CD4-positive, alpha-beta T cell treated with Interferon alpha-2 for 1 hour (primary cell): Measurements from ENCODE around the gene COQ10A.
"Not testable (repeated sequence)": the region's sequence is repeated elsewhere in the genome, so short reads cannot be mapped to it uniquely, and the experiment has no call there.

ENCODE experiments used
- DNase-seq, 2 donors: peaks; one replicate each; pipeline ENCODE4 v3.0.0-alpha.2; 2020 to 2022

Gene COQ10A

GRCh38 chr12:56244494-56244893, 22.2 kb upstream of the COQ10A start:
- DNase-seq, result no peak

DNA sequence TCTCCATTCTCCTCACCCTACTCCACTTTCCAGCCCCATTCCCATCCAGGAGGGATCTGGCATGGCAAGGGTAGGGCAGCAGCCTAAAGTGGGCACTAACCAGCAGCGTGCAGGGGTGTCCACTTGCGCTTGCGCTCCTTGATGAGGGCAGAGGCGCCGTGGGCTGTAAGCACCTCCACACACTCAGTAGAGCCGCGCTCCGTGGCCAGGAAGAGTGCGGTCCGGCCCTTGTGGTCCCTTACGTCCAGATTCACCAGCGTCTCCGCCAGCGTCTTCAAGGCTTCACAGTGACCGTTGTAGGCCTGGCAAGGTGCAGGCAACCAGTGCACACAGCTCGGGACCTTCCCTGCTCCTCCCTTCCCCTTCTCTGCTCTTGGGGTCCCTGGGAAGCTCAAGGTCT, 18.8 kb upstream of the COQ10A start:
- DNase-seq, result no peak

DNA sequence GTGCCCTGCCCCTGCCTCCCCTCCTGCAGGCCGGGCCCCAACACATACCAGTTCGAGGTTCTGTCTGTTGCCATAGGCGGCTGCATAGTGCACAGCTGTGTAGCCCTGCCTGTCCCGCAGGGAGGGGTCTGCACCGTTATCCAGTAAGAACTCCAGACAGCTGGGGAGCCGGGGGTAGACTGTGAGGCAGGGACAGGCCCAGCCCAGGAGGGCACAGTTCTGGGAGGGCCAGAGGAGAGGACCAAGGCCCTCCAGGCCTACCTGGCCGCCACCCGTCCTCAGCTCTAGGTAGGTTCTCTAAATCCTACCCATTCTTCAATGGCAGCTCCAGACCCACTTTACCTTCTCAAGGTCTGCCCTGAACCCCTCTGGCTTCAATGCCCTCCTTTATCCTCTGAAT, 18.0 kb upstream of the COQ10A start:
- no peak for DNase-seq

DNA sequence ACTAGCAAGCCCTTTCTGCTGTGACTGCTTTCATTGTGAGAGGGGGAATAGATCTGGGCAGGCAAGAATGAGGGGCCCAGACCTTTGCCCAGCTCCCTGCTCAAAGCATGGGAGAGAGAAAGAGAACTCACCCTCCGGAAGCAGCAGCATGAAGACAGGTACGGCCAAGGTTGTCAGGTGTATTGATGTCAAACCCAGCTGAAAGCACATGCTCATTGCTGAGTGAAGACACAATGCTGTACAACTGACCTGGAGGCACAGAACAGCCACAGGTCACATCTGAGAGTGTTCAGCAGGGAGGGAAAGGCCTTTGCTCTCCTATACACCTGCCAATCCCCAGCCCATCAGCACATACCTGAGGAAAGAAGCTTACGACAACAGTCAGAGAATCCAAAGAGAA, 14.1 kb upstream of the COQ10A start:
- DNase-seq, result no peak

GRCh38 chr12:56253091-56253490, 13.7 kb upstream of the COQ10A start:
- no peak for DNase-seq

DNA sequence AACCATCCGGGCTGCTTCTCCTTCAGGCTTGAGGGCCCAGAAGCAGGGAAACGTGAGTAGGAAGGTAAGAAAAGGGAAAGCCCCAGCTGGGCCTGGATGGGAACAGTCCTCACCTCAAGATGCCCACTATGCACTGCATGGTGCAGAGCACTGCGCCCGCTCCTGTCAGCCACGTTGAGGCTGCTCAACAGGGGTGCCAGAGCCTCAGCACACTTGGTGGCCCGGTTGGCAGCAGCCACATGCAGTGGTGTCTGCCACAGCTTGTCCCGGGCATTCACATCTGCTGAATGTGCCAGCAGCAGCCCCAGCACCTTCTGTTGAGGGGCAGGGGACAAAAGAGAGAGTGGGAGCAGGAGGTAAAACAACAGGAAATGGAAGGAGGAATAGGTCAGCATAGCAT, 11.1 kb upstream of the COQ10A start:
- no peak for DNase-seq

- no peak for DNase-seq
These were observed 10.3 kb upstream of the COQ10A start for GRCh38 chr12:56256326-56256960.

GRCh38 chr12:56257071-56257470, 9.7 kb upstream of the COQ10A start:
- DNase-seq, result no peak

GRCh38 chr12:56257491-56258067, 9.2 kb upstream of the COQ10A start:
- no peak for DNase-seq

GRCh38 chr12:56258068-56258819, 8.5 kb upstream of the COQ10A start, which contains the start of gene ANKRD52:
Gene ANKRD52 (minus strand): TSS chr12:56258384. CDS start chr12:56258269, 115 bp downstream.
- peak; percentile 74 to 86 for DNase-seq

- DNase-seq, result no peak
These were observed 7.9 kb upstream of the COQ10A start for GRCh38 chr12:56258820-56259183.

- DNase-seq, result no peak
These were observed 6.4 kb upstream of the COQ10A start for GRCh38 chr12:56260380-56260779.

DNA sequence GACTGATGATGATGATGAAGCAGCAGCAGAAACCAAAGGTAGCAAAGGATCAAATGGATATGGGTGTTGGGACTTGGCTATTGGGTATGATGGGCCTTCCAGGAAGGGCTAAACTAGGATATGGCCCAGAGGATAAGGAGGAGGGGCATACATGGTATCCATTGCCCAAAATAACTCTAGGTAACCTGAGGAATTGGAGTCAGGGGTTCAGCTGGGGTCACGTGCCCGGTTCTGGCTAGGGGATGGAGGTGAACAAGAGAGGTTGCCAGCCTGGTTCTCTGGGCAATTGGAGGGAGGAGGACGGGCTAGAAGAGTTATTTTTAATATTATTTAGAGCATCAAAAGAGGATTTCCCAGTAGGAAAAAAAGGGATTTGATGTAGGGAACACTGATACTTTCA, 5.8 kb upstream of the COQ10A start:
- DNase-seq, result no peak

DNA sequence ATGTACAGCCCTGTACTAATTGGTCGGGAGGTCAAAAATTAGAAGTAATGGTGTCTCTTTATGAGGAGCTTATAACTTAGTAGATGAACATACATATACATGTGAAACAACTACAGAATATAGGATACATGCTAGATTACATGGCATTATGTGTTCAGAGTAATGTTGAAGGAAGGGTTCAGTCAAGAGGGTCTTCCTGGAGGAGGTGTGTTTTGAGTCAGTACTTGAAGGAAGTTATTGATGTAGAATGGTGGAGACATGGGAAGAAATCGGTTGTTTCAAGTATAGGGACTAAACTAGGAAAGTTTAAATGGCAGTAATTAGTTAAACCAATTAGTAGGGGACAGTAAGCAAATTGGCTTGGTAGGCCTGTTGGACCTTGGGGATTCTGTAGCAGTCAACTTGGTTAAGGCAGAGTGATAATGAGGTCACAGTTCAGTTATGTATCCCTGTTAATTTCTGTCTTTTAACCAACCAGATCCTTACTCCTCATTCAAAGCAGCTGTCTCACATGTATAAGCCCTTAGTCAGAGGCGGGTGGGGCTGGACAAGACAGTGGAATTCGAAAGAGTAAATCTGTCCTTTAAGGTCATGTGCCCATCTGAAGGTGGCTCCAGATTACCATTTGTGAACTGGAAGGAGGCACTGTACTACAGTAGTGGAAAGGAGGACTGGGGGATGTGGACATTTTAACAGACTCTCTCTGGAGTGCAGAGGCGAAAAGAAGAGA, 5.1 kb upstream of the COQ10A start:
- no peak for DNase-seq

- DNase-seq, result peak in 1 of 2 donors; percentile 19
These were observed 3.8 kb upstream of the COQ10A start for GRCh38 chr12:56262955-56263354.

GRCh38 chr12:56266068-56266692, 562 bp upstream of the COQ10A start:
- DNase-seq, result not testable (repeated sequence)

DNA sequence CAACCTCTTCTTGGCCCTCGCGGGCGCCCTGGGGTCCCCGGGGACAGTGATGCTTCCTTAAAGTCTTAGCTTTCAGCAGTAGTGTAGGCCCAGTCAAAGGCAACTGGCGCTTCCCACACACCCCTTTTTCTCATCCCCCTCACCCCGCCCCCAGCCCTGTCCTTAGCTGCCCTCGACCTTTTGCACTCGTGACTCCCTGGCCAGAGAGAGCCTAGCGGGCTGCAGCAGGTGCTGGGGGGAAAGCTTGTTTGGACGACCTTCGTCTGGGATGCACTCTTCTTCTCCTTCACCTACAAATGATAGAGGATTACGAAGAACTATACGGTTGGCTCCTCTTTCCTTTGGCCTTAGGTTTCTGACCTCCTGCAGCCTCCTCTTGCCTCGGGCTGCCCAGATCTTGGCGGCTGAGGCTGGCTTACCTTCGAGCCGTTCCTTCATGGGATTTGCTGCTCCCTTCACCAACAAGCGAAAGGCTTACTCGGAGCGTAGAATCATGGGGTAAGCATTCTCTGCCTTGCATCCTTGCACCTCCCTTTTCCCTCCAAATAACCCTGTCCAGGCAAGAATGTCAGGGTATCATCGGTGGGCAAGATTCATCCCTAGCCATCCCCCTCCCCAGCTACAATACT, 815 bp downstream of the COQ10A start:
- DNase-seq, result no peak

- peak in 1 of 2 donors; percentile 21 for DNase-seq
These were observed 4.3 kb downstream of the COQ10A start for GRCh38 chr12:56271031-56271430.

DNA sequence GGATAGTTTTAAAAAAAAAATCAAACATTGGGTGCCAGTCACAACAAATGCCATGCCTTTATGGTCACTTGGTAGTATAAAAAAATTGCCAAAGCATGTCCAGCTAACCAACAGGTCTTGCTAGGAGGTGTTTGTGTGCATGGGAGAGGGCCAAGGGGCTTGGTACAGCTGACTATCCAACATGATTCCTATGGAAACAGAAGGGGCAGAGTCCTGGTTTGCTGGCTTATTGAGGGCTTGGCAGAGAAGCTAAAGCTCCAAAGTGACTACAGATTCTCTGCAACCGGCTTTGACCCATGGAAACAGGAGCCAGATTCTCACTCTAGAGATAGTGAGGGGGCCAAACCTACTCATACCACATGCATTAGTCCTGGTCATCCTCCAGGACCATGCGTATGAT, 5.7 kb downstream of the COQ10A start:
- not testable (repeated sequence) for DNase-seq

DNA sequence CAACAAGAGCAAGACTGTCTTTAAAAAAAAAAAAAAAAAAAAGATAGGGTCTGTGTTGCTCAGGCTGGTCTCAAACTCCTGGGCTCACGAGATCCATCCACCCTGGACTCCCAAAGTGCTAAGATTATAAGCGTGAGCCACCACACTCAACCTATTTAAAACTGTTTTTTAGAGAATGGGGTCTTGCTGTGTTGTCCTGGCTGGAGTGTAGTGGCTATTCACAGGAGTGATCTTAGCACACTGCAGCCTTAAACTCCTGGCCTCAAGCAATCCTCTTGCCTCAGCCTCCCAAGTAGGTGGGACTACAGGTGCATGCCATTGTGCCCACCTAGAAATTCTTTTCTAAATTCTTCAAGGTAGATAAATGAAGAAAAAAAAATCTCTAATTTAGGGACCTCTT, 7.6 kb downstream of the COQ10A start:
- no peak for DNase-seq

DNA sequence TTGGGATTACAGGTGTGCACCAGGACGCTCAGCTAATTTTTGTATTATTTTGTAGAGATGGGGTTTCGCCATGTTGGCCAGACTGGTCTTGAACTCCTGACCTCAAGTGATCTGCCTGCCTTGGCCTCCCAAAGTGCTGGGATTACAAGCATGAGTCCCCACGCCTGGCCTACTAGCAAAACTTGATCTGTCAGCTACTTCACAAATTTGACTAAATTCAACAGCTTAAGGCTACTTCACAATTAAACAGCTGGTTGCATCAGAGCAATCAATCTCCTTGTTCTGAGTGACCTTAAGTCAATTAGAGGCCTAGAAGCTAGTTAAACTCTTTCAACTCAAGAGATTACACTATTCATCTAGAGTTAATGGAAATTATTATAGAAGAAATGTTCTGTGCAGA, 12.2 kb downstream of the COQ10A start:
- no peak for DNase-seq

- DNase-seq, result no peak
These were observed 14.1 kb downstream of the COQ10A start for GRCh38 chr12:56280849-56281248.

GRCh38 chr12:56282030-56282429, 15.3 kb downstream of the COQ10A start:
- DNase-seq, result no peak
